ENCODE data around the gene NT5DC3.
A peak's percentile ranks its signal among the peaks of the same experiment; 100 is the strongest.

NT5DC3 gene

DNA sequence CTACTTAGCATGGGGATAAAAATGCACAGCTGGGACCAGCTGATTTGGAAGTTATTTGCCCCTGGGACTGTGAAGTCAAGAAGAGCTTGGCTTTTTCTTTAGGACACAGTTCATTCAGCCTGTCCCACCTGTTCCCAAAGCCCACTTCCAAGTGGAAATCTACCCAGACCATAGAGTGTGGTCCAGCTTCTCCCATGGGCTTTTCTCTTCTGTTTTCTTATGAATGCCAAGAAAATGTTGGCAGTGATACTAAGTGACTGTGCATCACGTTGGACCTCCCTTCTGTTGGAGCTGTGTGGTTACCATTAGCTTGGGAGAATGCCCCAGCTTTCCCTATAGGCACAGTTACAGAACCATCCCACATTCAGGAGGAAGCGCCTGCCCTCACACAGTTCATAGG is 89.4 kb downstream of the NT5DC3 start:
- no peak for DNase-seq (ENCODE audit: low read depth, low spot score)

DNA sequence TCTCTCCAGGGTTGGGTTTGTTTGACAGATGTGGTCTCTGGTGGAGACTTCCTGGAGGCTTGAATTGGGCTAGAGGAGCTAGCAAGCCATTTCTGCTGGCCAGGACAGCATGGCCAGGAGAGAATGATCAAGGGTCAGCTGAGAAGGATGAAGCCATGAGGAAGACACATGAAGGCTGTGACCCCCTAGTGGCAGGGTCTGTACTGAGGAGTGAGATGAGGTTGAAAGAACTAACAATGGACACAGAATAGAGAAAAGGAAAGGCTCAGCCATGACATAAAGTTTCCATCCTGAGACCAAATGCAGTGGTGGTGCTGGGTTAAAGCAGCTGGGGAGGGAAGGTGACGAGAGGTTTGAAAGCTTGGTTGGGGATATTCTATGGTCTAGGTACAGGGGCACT is 89.9 kb downstream of the NT5DC3 start:
- no peak for DNase-seq (ENCODE audit: low read depth, low spot score)

DNA sequence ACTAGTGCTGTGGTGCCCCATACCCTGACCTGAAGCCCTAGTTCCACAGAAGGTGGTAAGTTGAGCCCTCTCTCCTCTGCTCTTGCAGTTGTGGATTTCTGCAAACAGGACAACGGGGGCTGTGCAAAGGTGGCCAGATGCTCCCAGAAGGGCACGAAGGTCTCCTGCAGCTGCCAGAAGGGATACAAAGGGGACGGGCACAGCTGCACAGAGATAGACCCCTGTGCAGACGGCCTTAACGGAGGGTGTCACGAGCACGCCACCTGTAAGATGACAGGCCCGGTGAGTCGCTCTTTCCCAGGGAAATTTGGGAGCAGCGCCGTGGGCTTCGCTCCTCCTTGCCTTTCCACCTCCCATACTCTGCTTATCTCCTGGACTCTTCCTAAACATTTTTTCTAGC is 92.2 kb downstream of the NT5DC3 start:
- DNase-seq (ENCODE audit: low read depth, low spot score), result no peak

DNA sequence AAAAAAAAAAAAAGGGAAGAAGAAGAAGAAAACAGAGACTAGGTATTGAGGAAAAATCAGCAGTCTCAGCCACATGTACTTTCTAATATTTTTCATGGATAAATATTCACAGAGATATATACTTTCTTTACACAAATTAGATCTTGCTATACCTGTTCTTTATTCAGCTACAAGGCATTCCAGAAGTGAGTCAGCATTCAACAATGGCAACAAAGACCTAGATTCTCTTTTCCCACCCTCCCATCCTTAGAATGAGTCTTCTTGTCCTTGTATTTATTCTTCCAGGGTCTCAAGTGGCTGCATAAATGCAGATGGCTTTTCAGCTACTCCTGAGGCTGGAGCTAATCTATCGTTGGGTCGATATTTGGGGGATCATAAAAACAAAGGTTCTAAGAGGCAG is 93.0 kb downstream of the NT5DC3 start:
- no peak for DNase-seq (ENCODE audit: low read depth, low spot score)

DNA sequence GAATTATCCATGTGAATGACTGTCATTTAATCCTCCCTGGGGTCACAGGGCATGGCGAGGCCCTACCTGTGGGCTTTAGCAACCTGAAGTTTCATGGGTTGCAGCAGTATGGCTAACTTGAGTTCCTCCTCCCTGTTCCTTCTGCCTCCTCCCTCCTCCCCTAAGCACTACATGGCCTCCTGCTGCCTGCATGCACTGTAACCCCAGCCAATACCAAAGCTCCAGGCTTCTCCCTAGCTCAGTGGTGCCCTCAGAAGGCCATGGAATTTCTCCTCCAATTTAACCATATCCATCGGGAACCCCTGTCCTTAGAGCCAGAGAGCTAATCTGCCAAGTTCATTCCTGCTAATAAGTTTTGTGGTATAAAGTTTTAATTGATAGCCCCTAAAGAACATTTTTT is 95.1 kb downstream of the NT5DC3 start:
- peak; percentile 52 for DNase-seq (ENCODE audit: low read depth, low spot score)

DNA sequence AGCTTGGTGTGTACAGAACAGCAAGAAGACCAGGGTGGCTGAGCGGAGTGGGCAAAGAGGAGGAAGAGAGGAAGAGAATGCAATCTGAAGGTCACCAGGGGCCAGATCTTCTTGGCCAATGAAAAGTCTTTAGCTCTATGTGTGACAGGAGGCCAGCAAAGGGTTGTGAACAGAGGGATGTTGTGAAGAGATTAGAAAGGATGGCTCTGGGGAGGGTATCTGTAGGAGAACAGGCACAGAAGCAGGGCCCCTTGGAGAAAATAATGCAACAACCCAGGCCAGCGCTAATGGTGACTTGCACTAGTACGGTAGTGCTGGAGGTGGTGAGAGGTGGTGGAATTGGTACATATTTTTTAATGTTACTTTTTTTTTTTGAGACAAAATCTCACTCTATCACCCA is 97.2 kb downstream of the NT5DC3 start:
- DNase-seq (ENCODE audit: low read depth, low spot score), result no peak

DNA sequence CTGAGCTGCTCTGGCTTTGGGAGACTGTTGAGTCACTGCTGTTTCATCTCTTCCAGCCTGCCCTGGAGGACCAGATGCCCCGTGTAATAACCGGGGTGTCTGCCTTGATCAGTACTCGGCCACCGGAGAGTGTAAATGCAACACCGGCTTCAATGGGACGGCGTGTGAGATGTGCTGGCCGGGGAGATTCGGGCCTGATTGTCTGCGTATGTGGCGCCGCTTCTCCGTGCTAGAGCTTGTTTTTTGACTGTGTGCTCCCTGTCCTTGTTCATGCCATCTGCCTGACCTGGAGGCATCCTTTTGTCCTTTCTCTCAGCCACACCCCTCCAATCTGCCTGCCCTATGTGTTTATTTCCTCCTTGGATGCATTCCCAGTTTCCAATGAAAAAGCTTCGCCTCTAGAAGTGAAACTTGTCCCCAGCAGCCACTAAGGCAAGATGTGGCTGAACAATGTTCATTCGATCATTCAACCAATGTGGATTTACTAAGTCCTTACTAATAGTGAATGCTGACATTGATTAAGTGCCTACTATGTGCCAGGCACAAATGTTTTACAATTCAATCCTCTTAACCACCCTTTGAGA is 98.6 kb downstream of the NT5DC3 start:
- no peak for DNase-seq (ENCODE audit: low read depth, low spot score)

DNA sequence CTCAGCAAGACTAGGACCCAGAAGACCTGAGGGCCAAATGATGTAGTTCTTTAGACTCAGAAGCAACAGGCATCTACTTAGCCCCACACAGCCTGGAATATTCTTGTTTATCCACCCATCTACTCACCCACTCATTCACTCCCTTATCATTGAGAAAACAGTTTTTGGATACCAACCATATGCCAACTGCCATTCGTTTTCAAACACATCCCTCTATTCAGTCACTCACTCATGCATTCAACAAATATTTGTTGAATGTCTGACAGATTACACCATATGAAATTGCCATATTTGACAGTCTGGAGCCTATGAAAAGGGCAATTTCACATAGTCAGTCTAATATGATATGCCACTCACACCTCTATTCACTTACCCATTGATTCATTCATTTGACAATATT is 103.2 kb downstream of the NT5DC3 start:
- DNase-seq (ENCODE audit: low read depth, low spot score), result no peak

DNA sequence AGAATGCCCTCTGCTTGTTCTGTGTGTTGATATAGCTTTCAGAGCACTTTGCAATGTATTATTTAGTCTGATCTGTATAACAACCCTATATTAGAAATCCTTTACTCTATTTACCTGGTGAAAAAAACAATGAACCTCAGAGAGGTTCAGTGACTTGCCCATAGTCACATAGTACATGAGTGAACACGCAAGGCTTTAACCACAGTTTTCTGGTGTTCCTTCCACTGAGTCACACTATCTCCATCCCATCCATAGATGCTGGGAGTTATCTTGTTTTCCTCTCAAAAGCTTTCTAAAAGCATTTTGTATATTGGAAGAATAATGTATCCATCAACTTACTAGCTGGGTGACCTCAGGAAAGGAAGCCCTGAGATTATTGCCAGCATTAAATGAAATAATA is 104.5 kb downstream of the NT5DC3 start:
- no peak for DNase-seq (ENCODE audit: low read depth, low spot score)

DNA sequence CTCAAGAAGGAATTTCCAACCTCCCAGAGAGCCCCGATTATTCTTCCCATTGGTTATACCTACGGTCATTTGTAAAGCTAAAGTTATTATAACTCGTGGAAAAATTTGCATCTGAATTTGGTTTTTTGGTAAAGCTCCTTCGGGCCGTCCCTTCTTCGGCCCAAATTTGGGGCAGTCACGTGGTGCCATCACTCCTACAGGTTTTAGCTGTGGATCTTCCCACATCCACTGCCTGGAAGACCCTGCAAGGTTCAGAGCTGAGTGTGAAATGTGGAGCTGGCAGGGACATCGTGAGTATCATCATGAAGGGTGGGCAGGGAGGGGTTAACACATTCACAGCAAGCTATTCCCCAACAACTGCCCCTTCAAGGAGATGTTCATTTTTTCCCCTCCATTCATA is 105.7 kb downstream of the NT5DC3 start:
- no peak for DNase-seq (ENCODE audit: low read depth, low spot score)

DNA sequence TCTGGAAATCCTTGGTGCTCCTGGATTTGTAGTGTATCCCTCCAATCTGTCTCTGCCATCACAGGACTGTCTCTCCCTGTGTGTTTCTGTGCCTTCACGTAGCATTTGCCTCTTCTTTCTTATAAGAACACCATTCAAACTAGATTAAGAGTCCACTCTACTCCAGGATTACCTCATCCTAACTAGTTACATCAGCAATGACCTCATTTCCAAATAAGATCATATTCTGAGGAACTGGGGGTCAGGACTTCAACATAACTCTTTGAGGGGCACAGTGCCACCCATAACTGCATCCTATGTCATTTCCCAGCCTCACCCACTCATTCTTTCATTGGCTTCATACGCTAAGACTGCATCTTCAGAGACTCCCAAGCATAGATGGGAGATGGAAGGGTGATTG is 106.2 kb downstream of the NT5DC3 start:
- DNase-seq (ENCODE audit: low read depth, low spot score), result no peak

DNA sequence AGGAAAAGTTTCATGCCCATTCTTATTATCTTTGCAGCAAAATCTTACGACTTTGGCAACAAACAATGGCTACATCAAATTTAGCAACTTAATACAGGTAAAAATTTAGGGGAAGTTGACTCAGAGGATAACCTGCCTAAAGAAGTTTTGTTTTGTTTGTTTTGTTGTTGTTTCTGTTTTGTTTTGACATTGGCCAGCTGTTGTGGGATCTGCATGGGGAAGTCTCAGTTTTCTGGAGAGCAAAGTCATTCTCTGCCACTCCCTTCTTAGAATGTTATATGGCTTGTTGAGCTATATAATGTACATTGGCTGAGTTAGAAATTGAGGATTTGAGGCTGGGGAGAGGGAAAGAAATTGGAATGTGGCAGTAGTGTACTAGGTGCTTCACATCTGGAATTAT is 109.5 kb downstream of the NT5DC3 start:
- no peak for DNase-seq (ENCODE audit: low read depth, low spot score)

DNA sequence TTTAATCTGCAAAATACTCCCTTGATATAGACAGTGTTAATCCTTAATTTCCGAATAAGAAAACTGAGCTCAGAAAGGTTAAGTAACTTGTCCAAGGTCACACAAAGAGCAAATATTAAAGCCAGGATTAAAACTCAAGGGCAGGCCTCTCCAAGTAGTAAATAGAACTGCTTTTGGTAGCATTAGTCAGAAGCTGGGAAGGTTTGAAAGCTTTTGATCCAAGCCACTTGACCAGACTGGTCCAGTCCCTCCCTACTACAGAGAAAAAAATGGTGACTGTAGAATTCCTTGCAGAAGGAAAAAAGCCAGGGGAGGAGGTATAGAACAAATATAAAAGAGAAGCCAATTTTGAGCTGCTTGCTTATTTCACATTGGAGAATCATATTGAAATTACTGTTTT is 111.5 kb downstream of the NT5DC3 start:
- no peak for DNase-seq (ENCODE audit: low read depth, low spot score)

DNA sequence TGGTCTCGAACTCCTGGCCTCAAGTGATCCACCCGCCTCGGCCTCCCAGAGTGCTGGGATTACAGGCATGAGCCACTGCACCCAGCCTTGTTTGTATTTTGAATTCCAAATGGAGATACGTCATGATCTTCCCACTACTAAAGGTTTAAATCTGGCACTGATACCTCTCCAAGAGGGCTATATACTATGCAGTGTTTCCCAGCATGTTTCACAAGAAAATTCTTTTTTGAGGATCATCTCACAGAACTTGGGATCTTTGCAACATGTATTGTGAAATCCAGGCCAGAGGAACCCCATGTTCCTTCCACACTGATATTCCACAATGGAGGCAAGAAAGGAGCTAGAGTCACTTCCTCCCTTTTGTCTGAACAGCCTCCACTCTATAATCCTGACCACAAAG is 112.7 kb downstream of the NT5DC3 start:
- no peak for DNase-seq (ENCODE audit: low read depth, low spot score)

DNA sequence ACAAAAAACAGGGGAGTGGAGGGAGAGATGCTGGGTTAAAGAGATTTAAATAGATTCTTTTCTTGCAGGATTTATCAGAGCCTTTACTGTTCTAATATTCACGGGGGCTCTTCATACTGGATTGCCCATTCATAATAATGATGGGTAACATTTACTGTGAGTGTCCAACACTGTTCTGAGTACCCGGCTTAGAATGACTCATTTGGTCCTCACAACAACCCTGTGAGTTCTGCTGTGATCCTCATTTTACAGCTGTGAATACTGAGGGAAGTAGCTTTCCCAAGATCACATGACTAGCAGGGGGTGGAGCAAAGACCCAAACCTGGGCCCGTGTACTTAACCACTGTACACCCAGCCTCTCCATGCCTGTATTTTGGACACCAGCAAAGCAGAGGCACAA is 113.4 kb downstream of the NT5DC3 start:
- no peak for DNase-seq (ENCODE audit: low read depth, low spot score)

DNA sequence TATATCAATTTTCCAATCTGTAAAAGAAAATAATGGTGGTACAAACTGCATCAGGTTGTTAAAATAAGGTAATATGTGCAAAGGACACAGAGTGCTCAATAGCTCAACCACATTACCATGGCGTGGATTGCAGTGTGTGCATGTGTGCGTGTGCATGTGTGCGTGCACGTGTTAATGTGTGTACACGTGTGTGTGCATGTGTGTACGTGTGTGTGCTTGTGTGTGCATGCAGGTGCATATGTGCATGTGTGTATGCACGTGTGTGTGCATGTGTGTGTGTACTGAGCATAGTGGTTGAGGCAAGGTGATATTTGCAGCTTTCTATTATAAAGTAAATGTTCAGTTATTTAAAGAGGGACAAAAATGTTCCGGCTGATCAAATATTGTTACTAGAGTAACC is 115.6 kb downstream of the NT5DC3 start:
- DNase-seq (ENCODE audit: low read depth, low spot score), result no peak
